IPS-NIHi7 (cell line): ENCODE data around the gene IRAK1.

Source experiments
- DNase-seq: peaks from one replicate; pipeline ENCODE4 v3.0.0; 2012; ENCODE audit warnings: mixed read lengths; ENCODE audit errors: extremely low spot score

IRAK1 gene

GRCh38 chrX:154019061-154019621 is 561 bp downstream of the IRAK1 start:
- DNase-seq = no peak

- no peak for DNase-seq
Measured at GRCh38 chrX:154018518-154019060, 1.1 kb downstream of the IRAK1 start.

- DNase-seq = no peak
Measured at GRCh38 chrX:154017766-154018517, 1.8 kb downstream of the IRAK1 start.

GRCh38 chrX:154016366-154017076 is 3.2 kb downstream of the IRAK1 start:
- DNase-seq = no peak

GRCh38 chrX:154015581-154016264 is 4.0 kb downstream of the IRAK1 start:
- no peak for DNase-seq

GRCh38 chrX:154014429-154015380 is 5.0 kb downstream of the IRAK1 start:
- DNase-seq = no peak

- peak; percentile 65 for DNase-seq
Measured at GRCh38 chrX:154013614-154014360, 5.9 kb downstream of the IRAK1 start.

GRCh38 chrX:154013001-154013421 is 6.7 kb downstream of the IRAK1 start:
- no peak for DNase-seq

- DNase-seq = no peak
Measured at GRCh38 chrX:154012336-154012991, 7.2 kb downstream of the IRAK1 start.

- no peak for DNase-seq
Measured at GRCh38 chrX:154011376-154012335, 8.0 kb downstream of the IRAK1 start.

- DNase-seq = no peak
Measured at GRCh38 chrX:154010330-154011087, 9.2 kb downstream of the IRAK1 start.

GRCh38 chrX:154008521-154008920 is 11.2 kb downstream of the IRAK1 start:
- DNase-seq = no peak

GRCh38 chrX:154006947-154007346 is 12.8 kb downstream of the IRAK1 start:
- DNase-seq = no peak

- DNase-seq = no peak
Measured at GRCh38 chrX:154004315-154004714, 15.4 kb downstream of the IRAK1 start.

GRCh38 chrX:154002215-154002719 is 17.4 kb downstream of the IRAK1 start:
- no peak for DNase-seq

- no peak for DNase-seq
Measured at GRCh38 chrX:154000051-154000450, 19.7 kb downstream of the IRAK1 start.

- no peak for DNase-seq
Measured at GRCh38 chrX:153999359-154000037, 20.2 kb downstream of the IRAK1 start.
